Measurements from ENCODE around the gene EPGN.
A peak's percentile ranks its signal among the peaks of the same experiment; 100 is the strongest.

Gene EPGN

DNA sequence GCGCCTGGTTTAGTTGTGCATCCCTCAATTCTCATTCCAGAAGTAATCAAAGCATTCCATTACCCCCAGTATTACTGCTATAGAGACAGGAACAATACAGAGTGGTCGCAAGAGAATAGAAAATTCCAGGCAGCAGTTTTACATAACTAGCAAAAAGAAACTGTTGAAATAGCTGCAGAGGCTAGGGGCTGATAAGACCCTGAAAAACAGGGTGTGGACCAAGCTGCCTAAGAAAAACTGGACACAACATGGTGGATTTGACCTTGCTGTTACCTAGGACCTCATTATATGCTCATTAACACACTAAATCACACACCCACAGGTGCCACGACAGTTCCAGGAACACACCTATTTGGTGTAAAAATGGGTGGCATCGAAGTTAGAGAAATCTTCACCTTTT is 15.4 kb downstream of the EPGN start:
- CTCF ChIA-PET: interaction anchor here (0.9 to 10.3 kb wide), 10 partner anchors 9 to 349 kb away, joined by 3 to 158 read pairs (median 3); no protein-coding TSS in a partner anchor
- POLR2A ChIA-PET: interaction anchor here (0.9 kb wide), 1 partner anchor 32 kb away, joined by 5 read pairs; no protein-coding TSS in a partner anchor
- DNase-seq: no peak
- Histone ChIP-seq H3K9me3 (ENCODE audit: control extremely low read depth in 1 of 5, control insufficient read depth in 4 of 5, insufficient read depth in 2 of 5, low read depth in 1 of 5, low read length in 4 of 5) (peaks cover 0 to 2% (median 0%) of the 10 kb centered on the region in 5 experiments), H3K27me3 (replicated peaks in 2 of 5; ENCODE audit: control insufficient read depth in 4 of 5, insufficient read depth in 5 of 5, low read length in 4 of 5) (no peaks in the 10 kb centered on the region), H3K4me1 (ENCODE audit: control extremely low read depth in 1 of 4, control insufficient read depth in 4 of 4, insufficient read depth in 4 of 4, low read length in 3 of 4) (peaks cover 4 to 84% (median 36%) of the 10 kb centered on the region in 4 experiments), H3K36me3 (ENCODE audit: control insufficient read depth in 4 of 4, insufficient read depth in 4 of 4, low read length in 3 of 4) (peaks cover 0 to 5% (median 1%) of the 10 kb centered on the region in 4 experiments), H3K4me3 (ENCODE audit: control insufficient read depth in 1 of 7, extremely low read depth in 1 of 7, insufficient read depth in 4 of 7, low read depth in 2 of 7, low read length in 6 of 7) (peak overlapping the region in 4 of 7 experiments; percentile 3 to 88 (median 54)), H3K27ac (ENCODE audit: insufficient read depth in 1 of 2, low read depth in 1 of 2, low read length in 2 of 2, poor library complexity in 1 of 2, severe bottlenecking in 2 of 2) (peak overlapping the region in 1 of 2 experiments; percentile 68)
- WGBS (ENCODE audit: insufficient coverage): 84% methylated on average over 2 of the region's 4 CpGs

DNA sequence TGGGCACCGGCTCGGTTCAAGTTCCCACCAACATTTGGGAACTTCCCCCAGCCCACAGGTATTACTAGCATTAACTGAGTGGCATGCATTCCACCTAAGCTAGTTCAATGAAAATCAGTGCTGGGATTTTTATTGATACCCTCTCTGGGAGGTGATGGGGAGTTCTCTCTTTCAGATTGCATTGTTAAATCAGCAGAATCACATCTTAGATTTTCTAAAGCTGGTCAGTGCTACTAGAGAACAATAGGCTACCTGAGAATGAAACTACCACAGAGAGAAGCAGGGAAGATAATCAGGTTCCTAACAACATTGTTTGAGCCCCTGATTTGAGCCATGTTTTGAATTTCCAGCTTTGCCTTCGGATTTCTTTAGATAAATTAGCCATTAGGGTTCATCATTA is 16.0 kb downstream of the EPGN start:
- H3K4me3 ChIP-seq (ENCODE audit: control insufficient read depth in 1 of 7, extremely low read depth in 1 of 7, insufficient read depth in 4 of 7, low read depth in 2 of 7, low read length in 6 of 7): peak overlapping the region in 3 of 7 experiments; percentile 22 to 88 (median 87)
- DNase-seq: no peak
- H3K27me3 ChIP-seq (replicated peaks in 2 of 5; ENCODE audit: control insufficient read depth in 4 of 5, insufficient read depth in 5 of 5, low read length in 4 of 5): no peaks in the 10 kb centered on the region
- peaks cover 0 to 5% (median 1%) of the 10 kb centered on the region in 4 experiments for H3K36me3 ChIP-seq (ENCODE audit: control insufficient read depth in 4 of 4, insufficient read depth in 4 of 4, low read length in 3 of 4)
- CTCF ChIA-PET: interaction anchor here (0.9 to 1.5 kb wide), 10 partner anchors 9 to 351 kb away, joined by 3 to 4 read pairs (median 3); no protein-coding TSS in a partner anchor
- WGBS (ENCODE audit: insufficient coverage): 0% methylated on average over 2 of the region's 3 CpGs
- POLR2A ChIA-PET: interaction anchor here (0.9 kb wide), 1 partner anchor 31 kb away, joined by 5 read pairs; no protein-coding TSS in a partner anchor
- peak overlapping the region in 1 of 2 experiments; percentile 68 for H3K27ac ChIP-seq (ENCODE audit: insufficient read depth in 1 of 2, low read depth in 1 of 2, low read length in 2 of 2, poor library complexity in 1 of 2, severe bottlenecking in 2 of 2)
- H3K9me3 ChIP-seq (ENCODE audit: control extremely low read depth in 1 of 5, control insufficient read depth in 4 of 5, insufficient read depth in 2 of 5, low read depth in 1 of 5, low read length in 4 of 5): peaks cover 0 to 2% (median 0%) of the 10 kb centered on the region in 5 experiments
- H3K4me1 ChIP-seq (ENCODE audit: control extremely low read depth in 1 of 4, control insufficient read depth in 4 of 4, insufficient read depth in 4 of 4, low read length in 3 of 4): peaks cover 4 to 84% (median 36%) of the 10 kb centered on the region in 4 experiments

DNA sequence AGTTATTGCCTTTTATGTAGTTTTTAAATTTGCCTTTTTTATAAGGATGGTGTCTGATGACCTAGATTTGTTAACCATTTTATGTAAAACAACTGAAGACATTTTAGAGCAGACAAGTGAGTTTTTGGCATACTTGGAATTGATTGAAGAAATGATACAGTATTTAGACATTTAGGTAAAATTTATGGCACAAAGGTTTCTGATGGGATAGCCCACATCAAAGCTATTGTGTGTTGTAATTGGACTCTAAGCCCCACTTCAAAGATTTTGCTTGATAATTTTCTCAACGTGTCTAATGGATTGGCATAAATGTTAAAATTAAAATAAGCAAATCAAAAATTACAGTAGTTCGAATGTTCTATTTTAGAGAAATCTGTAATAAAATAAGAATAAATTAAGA is 17.6 kb downstream of the EPGN start:
- Histone ChIP-seq H3K4me1 (ENCODE audit: control extremely low read depth in 1 of 4, control insufficient read depth in 4 of 4, insufficient read depth in 4 of 4, low read length in 3 of 4) (peaks cover 3 to 78% (median 32%) of the 10 kb centered on the region in 4 experiments), H3K36me3 (ENCODE audit: control insufficient read depth in 4 of 4, insufficient read depth in 4 of 4, low read length in 3 of 4) (peaks cover 0 to 3% (median 1%) of the 10 kb centered on the region in 4 experiments), H3K27ac (ENCODE audit: insufficient read depth in 1 of 2, low read depth in 1 of 2, low read length in 2 of 2, poor library complexity in 1 of 2, severe bottlenecking in 2 of 2) (no peak overlapping the region), H3K9me3 (ENCODE audit: control extremely low read depth in 1 of 5, control insufficient read depth in 4 of 5, insufficient read depth in 2 of 5, low read depth in 1 of 5, low read length in 4 of 5) (peaks cover 0 to 5% (median 0%) of the 10 kb centered on the region in 5 experiments), H3K27me3 (replicated peaks in 2 of 5; ENCODE audit: control insufficient read depth in 4 of 5, insufficient read depth in 5 of 5, low read length in 4 of 5) (no peaks in the 10 kb centered on the region), H3K4me3 (ENCODE audit: control insufficient read depth in 1 of 7, extremely low read depth in 1 of 7, insufficient read depth in 4 of 7, low read depth in 2 of 7, low read length in 6 of 7) (peak overlapping the region in 3 of 7 experiments; percentile 8 to 88 (median 87))
- POLR2A ChIA-PET: no interaction called here
- no CpG with 5 or more reads among the region's 2 CpGs for WGBS (ENCODE audit: insufficient coverage)
- CTCF ChIA-PET: interaction anchor here (0.9 kb wide), 1 partner anchor 347 kb away, joined by 3 read pairs; no protein-coding TSS in a partner anchor
- DNase-seq: no peak

DNA sequence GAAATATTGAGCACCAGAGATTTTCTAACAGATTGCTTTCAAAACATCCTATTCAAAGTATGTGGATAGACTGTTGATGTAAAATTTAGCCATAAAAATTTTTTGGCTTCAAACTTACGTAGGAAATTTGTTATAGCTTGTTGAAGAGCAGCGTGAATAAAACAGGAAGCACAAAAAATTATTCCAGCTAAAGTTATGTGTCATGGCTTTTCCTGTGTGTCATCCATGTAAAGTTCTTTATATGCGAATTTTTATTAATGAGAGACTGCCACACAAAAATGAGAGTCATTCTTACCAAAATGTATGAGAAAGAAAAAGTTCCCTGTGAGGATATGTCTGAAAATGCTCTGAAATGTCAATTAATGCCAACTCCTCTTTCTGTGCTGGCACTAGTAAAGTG is 19.5 kb downstream of the EPGN start:
- 20% methylated on average over 3 of the region's 3 CpGs for WGBS (ENCODE audit: insufficient coverage)
- Histone ChIP-seq H3K4me1 (ENCODE audit: control extremely low read depth in 1 of 4, control insufficient read depth in 4 of 4, insufficient read depth in 4 of 4, low read length in 3 of 4) (peaks cover 5 to 73% (median 21%) of the 10 kb centered on the region in 4 experiments), H3K4me3 (ENCODE audit: control insufficient read depth in 1 of 7, extremely low read depth in 1 of 7, insufficient read depth in 4 of 7, low read depth in 2 of 7, low read length in 6 of 7) (peak overlapping the region in 5 of 7 experiments; percentile 54 to 88 (median 69)), H3K27ac (ENCODE audit: insufficient read depth in 1 of 2, low read depth in 1 of 2, low read length in 2 of 2, poor library complexity in 1 of 2, severe bottlenecking in 2 of 2) (peak overlapping the region; percentile 90 to 95), H3K36me3 (ENCODE audit: control insufficient read depth in 4 of 4, insufficient read depth in 4 of 4, low read length in 3 of 4) (peaks cover 0 to 3% (median 1%) of the 10 kb centered on the region in 4 experiments), H3K27me3 (replicated peaks in 2 of 5; ENCODE audit: control insufficient read depth in 4 of 5, insufficient read depth in 5 of 5, low read length in 4 of 5) (no peaks in the 10 kb centered on the region), H3K9me3 (ENCODE audit: control extremely low read depth in 1 of 5, control insufficient read depth in 4 of 5, insufficient read depth in 2 of 5, low read depth in 1 of 5, low read length in 4 of 5) (peaks cover 0 to 5% (median 0%) of the 10 kb centered on the region in 5 experiments)
- POLR2A ChIA-PET: interaction anchor here (0.9 kb wide), 1 partner anchor 25 kb away, joined by 3 read pairs; no protein-coding TSS in a partner anchor
- CTCF ChIA-PET: interaction anchor here (0.9 kb wide), 1 partner anchor 8 kb away, joined by 4 read pairs; no protein-coding TSS in a partner anchor
- peak in 2 of 3 donors; percentile 53 to 67 for DNase-seq

DNA sequence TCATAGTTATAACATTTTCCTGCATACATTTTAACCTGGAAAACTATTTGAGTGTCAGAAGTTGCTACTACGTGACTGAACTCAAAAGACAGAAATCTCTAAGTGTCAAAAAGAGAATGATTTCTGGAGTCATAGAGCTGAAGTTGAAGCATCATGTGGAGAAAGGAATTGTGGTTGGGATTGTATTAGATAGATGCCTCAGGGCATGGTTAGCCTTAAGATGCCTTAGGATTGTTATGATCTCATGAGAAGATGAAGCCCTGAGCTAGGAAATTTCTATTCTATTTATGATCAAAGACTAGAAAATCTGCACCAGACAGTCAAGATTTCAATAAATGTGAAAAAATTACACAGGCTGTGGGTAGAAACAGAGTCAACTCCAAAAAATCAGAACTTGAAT is 20.2 kb downstream of the EPGN start:
- peak overlapping the region; percentile 90 to 95 for H3K27ac ChIP-seq (ENCODE audit: insufficient read depth in 1 of 2, low read depth in 1 of 2, low read length in 2 of 2, poor library complexity in 1 of 2, severe bottlenecking in 2 of 2)
- H3K36me3 ChIP-seq (ENCODE audit: control insufficient read depth in 4 of 4, insufficient read depth in 4 of 4, low read length in 3 of 4): peaks cover 0 to 3% (median 1%) of the 10 kb centered on the region in 4 experiments
- no peak for DNase-seq
- ChIA-PET CTCF (interaction anchor here (0.9 kb wide), 1 partner anchor 9 kb away, joined by 4 read pairs; no protein-coding TSS in a partner anchor), POLR2A (interaction anchor here (0.9 kb wide), 1 partner anchor 24 kb away, joined by 3 read pairs; no protein-coding TSS in a partner anchor)
- H3K9me3 ChIP-seq (ENCODE audit: control extremely low read depth in 1 of 5, control insufficient read depth in 4 of 5, insufficient read depth in 2 of 5, low read depth in 1 of 5, low read length in 4 of 5): peaks cover 0 to 5% (median 0%) of the 10 kb centered on the region in 5 experiments
- no peaks in the 10 kb centered on the region for H3K27me3 ChIP-seq (replicated peaks in 2 of 5; ENCODE audit: control insufficient read depth in 4 of 5, insufficient read depth in 5 of 5, low read length in 4 of 5)
- H3K4me3 ChIP-seq (ENCODE audit: control insufficient read depth in 1 of 7, extremely low read depth in 1 of 7, insufficient read depth in 4 of 7, low read depth in 2 of 7, low read length in 6 of 7): peak overlapping the region in 5 of 7 experiments; percentile 54 to 88 (median 69)
- H3K4me1 ChIP-seq (ENCODE audit: control extremely low read depth in 1 of 4, control insufficient read depth in 4 of 4, insufficient read depth in 4 of 4, low read length in 3 of 4): peaks cover 5 to 65% (median 15%) of the 10 kb centered on the region in 4 experiments
- WGBS (ENCODE audit: insufficient coverage): 43% methylated on average over 1 of the region's 1 CpG

DNA sequence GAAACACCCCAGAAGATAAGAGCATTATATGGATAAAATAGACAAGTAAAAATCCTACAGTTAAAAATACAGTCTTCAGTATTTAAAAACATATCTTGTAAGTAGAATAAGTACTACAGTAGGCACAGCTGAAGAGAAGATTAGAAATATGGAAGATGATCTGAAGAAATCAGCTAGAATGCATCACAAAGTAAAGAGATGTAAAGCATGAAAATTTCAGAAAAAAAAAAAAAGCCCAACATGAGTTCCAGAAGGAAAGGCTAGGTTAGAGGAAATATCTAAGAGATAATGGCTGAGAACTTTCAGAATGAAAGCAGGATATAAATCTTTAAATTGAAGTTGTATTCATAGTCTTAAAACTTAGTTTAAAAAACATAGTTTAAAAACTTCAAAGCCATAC is 21.0 kb downstream of the EPGN start:
- peaks cover 5 to 60% (median 13%) of the 10 kb centered on the region in 4 experiments for H3K4me1 ChIP-seq (ENCODE audit: control extremely low read depth in 1 of 4, control insufficient read depth in 4 of 4, insufficient read depth in 4 of 4, low read length in 3 of 4)
- H3K27me3 ChIP-seq (replicated peaks in 2 of 5; ENCODE audit: control insufficient read depth in 4 of 5, insufficient read depth in 5 of 5, low read length in 4 of 5): no peaks in the 10 kb centered on the region
- H3K4me3 ChIP-seq (ENCODE audit: control insufficient read depth in 1 of 7, extremely low read depth in 1 of 7, insufficient read depth in 4 of 7, low read depth in 2 of 7, low read length in 6 of 7): peak overlapping the region in 6 of 7 experiments; percentile 7 to 88 (median 67)
- ChIA-PET CTCF (interaction anchor here (0.7 to 1.5 kb wide), 3 partner anchors 9 to 296 kb away, joined by 3 to 6 read pairs (median 3); no protein-coding TSS in a partner anchor), POLR2A (no interaction called here)
- peak in 1 of 3 donors; percentile 53 for DNase-seq
- H3K9me3 ChIP-seq (ENCODE audit: control extremely low read depth in 1 of 5, control insufficient read depth in 4 of 5, insufficient read depth in 2 of 5, low read depth in 1 of 5, low read length in 4 of 5): peaks cover 0 to 5% (median 1%) of the 10 kb centered on the region in 5 experiments
- peaks cover 0 to 7% (median 1%) of the 10 kb centered on the region in 4 experiments for H3K36me3 ChIP-seq (ENCODE audit: control insufficient read depth in 4 of 4, insufficient read depth in 4 of 4, low read length in 3 of 4)
- H3K27ac ChIP-seq (ENCODE audit: insufficient read depth in 1 of 2, low read depth in 1 of 2, low read length in 2 of 2, poor library complexity in 1 of 2, severe bottlenecking in 2 of 2): peak overlapping the region; percentile 90 to 95

All from common myeloid progenitor, CD34-positive (primary cell).